Transverse colon (tissue), 4 donors: Measurements from ENCODE around the gene NAA80.

ENCODE experiments used
- EP300 ChIP-seq: sonication (generic); formaldehyde crosslinking; IDR thresholded peaks from one replicate; pipeline ENCODE4 v1.6.1; 2017; ENCODE audit warnings: antibody characterized with exemption, low read depth
- POLR2AphosphoS5 ChIP-seq, 3 donors: sonication (generic); formaldehyde crosslinking; IDR thresholded peaks; one replicate each; pipeline ENCODE4 v1.6.1; 2016; ENCODE audit warnings: antibody characterized with exemption in 3 of 3
- TF ChIP-seq, protein P1 (sequence below), 5 experiments: fragments of 200-600 bp in 3 of 5; fragments of 450-650 bp in 2 of 5; sonication (generic) in 3 of 5; IDR thresholded peaks; 1 replicate in 2 of 5; 2 replicates in 3 of 5; pipeline ENCODE4 v1.5.1; 2016 to 2017; ENCODE audit warnings: antibody characterized with exemption in 5 of 5, inconsistent platforms in 3 of 5, mild to moderate bottlenecking in 2 of 5, moderate library complexity in 1 of 5

DNA sequence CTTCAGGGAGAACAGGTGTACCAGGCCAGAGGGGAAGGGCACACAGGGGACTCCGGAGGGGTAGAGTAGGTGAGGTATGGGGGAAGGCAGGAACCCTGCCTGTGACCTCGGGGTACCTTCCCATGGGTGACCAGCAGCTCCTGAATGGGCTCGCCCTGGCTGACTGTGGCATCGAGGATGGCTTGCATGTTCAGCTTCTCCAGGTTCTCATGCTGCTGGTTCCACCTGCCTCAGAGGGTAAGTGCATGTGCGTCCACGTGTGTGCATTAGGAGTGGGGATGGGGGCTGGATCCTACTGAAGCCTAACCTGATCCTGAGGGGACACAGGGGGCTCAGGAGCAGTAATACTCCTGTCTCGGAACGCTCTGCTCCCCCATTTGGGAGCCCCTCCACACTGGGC, 45.8 kb upstream of the NAA80 start:
- TF ChIP-seq, protein P1, sequence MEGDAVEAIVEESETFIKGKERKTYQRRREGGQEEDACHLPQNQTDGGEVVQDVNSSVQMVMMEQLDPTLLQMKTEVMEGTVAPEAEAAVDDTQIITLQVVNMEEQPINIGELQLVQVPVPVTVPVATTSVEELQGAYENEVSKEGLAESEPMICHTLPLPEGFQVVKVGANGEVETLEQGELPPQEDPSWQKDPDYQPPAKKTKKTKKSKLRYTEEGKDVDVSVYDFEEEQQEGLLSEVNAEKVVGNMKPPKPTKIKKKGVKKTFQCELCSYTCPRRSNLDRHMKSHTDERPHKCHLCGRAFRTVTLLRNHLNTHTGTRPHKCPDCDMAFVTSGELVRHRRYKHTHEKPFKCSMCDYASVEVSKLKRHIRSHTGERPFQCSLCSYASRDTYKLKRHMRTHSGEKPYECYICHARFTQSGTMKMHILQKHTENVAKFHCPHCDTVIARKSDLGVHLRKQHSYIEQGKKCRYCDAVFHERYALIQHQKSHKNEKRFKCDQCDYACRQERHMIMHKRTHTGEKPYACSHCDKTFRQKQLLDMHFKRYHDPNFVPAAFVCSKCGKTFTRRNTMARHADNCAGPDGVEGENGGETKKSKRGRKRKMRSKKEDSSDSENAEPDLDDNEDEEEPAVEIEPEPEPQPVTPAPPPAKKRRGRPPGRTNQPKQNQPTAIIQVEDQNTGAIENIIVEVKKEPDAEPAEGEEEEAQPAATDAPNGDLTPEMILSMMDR (IDR thresholded peaks at IDR 0.05) = no peak
- TF ChIP-seq EP300 = no peak
- TF ChIP-seq POLR2AphosphoS5 (IDR thresholded peaks at IDR 0.05) = no peak
